ENCODE data around the gene RGS10. TPM values are rescaled to one million over a fixed set of nuclear protein-coding genes. Genes with fewer than 3 reads are reported as not detected.

Gene RGS10
- total and polyA plus RNA-seq, 2 of the 8 experiments (the other 6 are each of a cell fraction or from before 2014, with no cell fraction given) = 5.5 to 13.1 TPM

- H3K18ac ChIP-seq (ENCODE audit: extremely low read depth, low read length) = no peak overlapping the region
- DNase-seq (ENCODE audit: low read depth in 1 of 2, low spot score in 2 of 2) (no peak), FAIRE-seq (no peak)
- H3K14ac ChIP-seq (ENCODE audit: insufficient read length) = no peak overlapping the region
- peaks cover 2% of the 10 kb centered on the region; the same call in 1 of the 2 replicates for H3K23me2 ChIP-seq (ENCODE audit: low read depth, low read length)
- no peak overlapping the region for H3K4ac ChIP-seq (replicated peaks; ENCODE audit: insufficient read length, low read depth, low read length)
- no peak overlapping the region for H4K8ac ChIP-seq (ENCODE audit: extremely low read depth, insufficient read depth, low read length)
- H3K4me3 ChIP-seq (ENCODE audit: extremely low read depth in 1 of 4, insufficient read depth in 2 of 4, low read depth in 3 of 4, low read length in 4 of 4) = no peak overlapping the region
- no peak overlapping the region for H2BK120ac ChIP-seq (replicated peaks; ENCODE audit: low read depth, low read length)
- ChIA-PET CTCF (ENCODE audit: partially characterized antibody) (no interaction called here), POLR2A (ENCODE audit: partially characterized antibody) (no interaction called here)
- H2BK5ac ChIP-seq (ENCODE audit: low read depth, low read length) = no peak overlapping the region
- no peak overlapping the region for H2BK20ac ChIP-seq (ENCODE audit: low read length)
- H3K23ac ChIP-seq (ENCODE audit: insufficient read length) = no peak overlapping the region
- H3K36me3 ChIP-seq (ENCODE audit: control insufficient read depth in 2 of 4, insufficient read depth in 4 of 4, low read length in 3 of 4) = no peaks in the 10 kb centered on the region
- no peak overlapping the region for H4K91ac ChIP-seq (replicated peaks; ENCODE audit: insufficient read length, low read length)
- no peaks in the 10 kb centered on the region for H3K9me3 ChIP-seq (ENCODE audit: insufficient read depth in 2 of 2, low read depth in 1 of 2, low read length in 1 of 2)
- H2AFZ ChIP-seq (ENCODE audit: low read length) = no peak overlapping the region
- H2BK15ac ChIP-seq (ENCODE audit: low read length) = no peak overlapping the region
- H2AK5ac ChIP-seq (ENCODE audit: low read depth, low read length) = no peak overlapping the region
- H2BK12ac ChIP-seq (ENCODE audit: low read depth, low read length) = no peak overlapping the region
- peaks cover 4 to 5% of the 10 kb centered on the region in 2 experiments for H4K20me1 ChIP-seq (replicated peaks in 1 of 2; ENCODE audit: control insufficient read depth in 1 of 2, insufficient read depth in 2 of 2, low read length in 2 of 2)
- H3K4me1 ChIP-seq (replicated peaks in 1 of 4; ENCODE audit: control insufficient read depth in 3 of 4, insufficient read depth in 4 of 4, low read length in 3 of 4) = peaks cover 0 to 5% (median 2%) of the 10 kb centered on the region in 4 experiments; a peak in 3 of 7 replicates
- no peak overlapping the region for H3K9ac ChIP-seq (replicated peaks in 1 of 4; ENCODE audit: extremely low read depth in 1 of 4, low read depth in 3 of 4, low read length in 3 of 4)
- H3K79me1 ChIP-seq (ENCODE audit: low read depth, low read length) = no peaks in the 10 kb centered on the region
- WGBS, 2 experiments (ENCODE audit: extremely low coverage in 1 of 2, insufficient coverage in 1 of 2, insufficient read length in 1 of 2, insufficient replicate concordance in 2 of 2, low coverage in 1 of 2, low lambda C conversion rate in 2 of 2, missing lambda C conversion rate in 1 of 2) = 87% methylated on average over 9 of the region's 9 CpGs; no CpG with 5 or more reads in 1 of the 2 experiments
- H3K79me2 ChIP-seq (ENCODE audit: control insufficient read depth in 1 of 2, insufficient read depth in 2 of 2, low read length in 2 of 2) = no peaks in the 10 kb centered on the region
- no peak overlapping the region for H3K4me2 ChIP-seq (ENCODE audit: insufficient read depth in 1 of 2, low read depth in 2 of 2, low read length in 2 of 2)
- H3K27ac ChIP-seq (ENCODE audit: low read depth, low read length) = no peak overlapping the region
- H3K27me3 ChIP-seq (replicated peaks in 1 of 4; ENCODE audit: control insufficient read depth in 3 of 4, extremely low read depth in 1 of 4, insufficient read depth in 3 of 4, low read length in 3 of 4) = peaks cover 24 to 46% (median 41%) of the 10 kb centered on the region in 4 experiments
- H4K5ac ChIP-seq (ENCODE audit: insufficient read length, low read depth, low read length) = no peak overlapping the region
- H3K56ac ChIP-seq (replicated peaks; ENCODE audit: insufficient read length, low read depth, low read length) = no peak overlapping the region
- TF ChIP-seq NANOG (IDR thresholded peaks at IDR 0.05; ENCODE audit: insufficient read depth, low read depth, low read length, poor library complexity, severe bottlenecking) (no peak), CBX8 (IDR thresholded peaks at IDR 0.05; ENCODE audit: borderline replicate concordance, low read depth, low read length) (no peak), ATF2 (IDR thresholded peaks at IDR 0.05; ENCODE audit: low read length) (no peak), YY1 (IDR thresholded peaks at IDR 0.05; ENCODE audit: low read depth, low read length) (no peak), POU5F1 (IDR thresholded peaks at IDR 0.05; ENCODE audit: low read depth, low read length) (no peak), FOSL1 (IDR thresholded peaks at IDR 0.05; ENCODE audit: insufficient read depth, low read depth, low read length) (no peak), GTF2F1 (IDR thresholded peaks at IDR 0.05; ENCODE audit: borderline replicate concordance, low read depth, low read length) (no peak), HDAC6 (IDR thresholded peaks at IDR 0.05; ENCODE audit: low read depth, low read length) (no peak), PHF8 (conservative IDR thresholded peaks at IDR 0.05; ENCODE audit: low read depth, low read length) (no peak), CHD1 (IDR thresholded peaks at IDR 0.05; ENCODE audit: low read depth, low read length) (no peak), EGR1 (IDR thresholded peaks at IDR 0.05; ENCODE audit: borderline replicate concordance, low read depth, low read length) (no peak)
- TF ChIP-seq, protein P1, sequence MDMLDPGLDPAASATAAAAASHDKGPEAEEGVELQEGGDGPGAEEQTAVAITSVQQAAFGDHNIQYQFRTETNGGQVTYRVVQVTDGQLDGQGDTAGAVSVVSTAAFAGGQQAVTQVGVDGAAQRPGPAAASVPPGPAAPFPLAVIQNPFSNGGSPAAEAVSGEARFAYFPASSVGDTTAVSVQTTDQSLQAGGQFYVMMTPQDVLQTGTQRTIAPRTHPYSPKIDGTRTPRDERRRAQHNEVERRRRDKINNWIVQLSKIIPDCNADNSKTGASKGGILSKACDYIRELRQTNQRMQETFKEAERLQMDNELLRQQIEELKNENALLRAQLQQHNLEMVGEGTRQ (IDR thresholded peaks at IDR 0.05; ENCODE audit: low read length) = no peak
These were observed 58.7 kb downstream of the RGS10 start for GRCh38 chr10:119483839-119484238.

Measured in H1 (cell line).